Esophagus squamous epithelium (tissue), 4 donors: ENCODE results near the gene ZNF320.

Experiments used
- POLR2A ChIP-seq, 4 donors: fragments of 450-650 bp; IDR thresholded peaks; one replicate each; pipeline ENCODE4 v1.6.1; 2017; ENCODE audit warnings: antibody characterized with exemption in 4 of 4, mild to moderate bottlenecking in 4 of 4, moderate library complexity in 3 of 4
- TF ChIP-seq, protein P1 (sequence below), 6 experiments: fragments of 450-650 bp in 4 of 6; fragments of 200-600 bp in 2 of 6; sonication (generic) in 2 of 6; IDR thresholded peaks; one replicate each; pipeline ENCODE4 v1.5.1; 2016 to 2019; ENCODE audit warnings: antibody characterized with exemption in 6 of 6, mild to moderate bottlenecking in 4 of 6, moderate library complexity in 4 of 6

DNA sequence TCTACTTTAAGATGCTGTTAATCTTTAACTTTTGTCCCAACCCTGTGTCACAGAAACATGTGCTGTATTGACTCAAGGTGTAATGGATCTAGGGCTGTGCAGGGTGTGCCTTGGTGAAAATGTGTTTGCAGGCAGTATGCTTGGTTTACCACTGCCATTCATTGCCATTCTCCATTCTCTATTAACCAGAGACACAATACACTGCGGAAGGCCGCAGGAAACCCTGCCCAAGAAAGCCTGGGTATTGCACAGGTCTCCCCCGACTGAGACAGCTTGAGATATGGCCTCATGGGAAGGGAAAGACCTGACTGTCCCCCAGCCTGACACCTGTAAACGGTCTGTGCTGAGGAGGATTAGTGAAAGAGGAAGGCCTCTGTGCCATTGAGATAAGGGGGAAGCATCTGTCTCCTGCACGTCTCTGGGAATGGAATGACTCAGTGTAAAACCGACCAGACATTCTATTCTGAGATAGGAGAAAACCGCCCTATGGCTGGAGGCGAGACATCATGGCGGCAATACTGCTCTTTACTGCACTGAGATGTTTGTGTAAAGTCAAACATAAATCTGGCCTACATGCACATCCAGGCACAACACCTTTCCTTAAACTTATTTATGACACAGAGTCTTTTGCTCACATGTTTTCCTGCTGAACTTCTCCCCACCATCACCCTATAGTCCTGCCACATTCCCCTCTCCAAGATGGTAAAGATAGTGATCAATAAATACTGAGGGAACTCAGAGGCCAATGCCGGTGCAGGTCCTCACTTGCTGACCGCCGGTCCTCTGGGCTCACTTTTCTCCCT is 38.9 kb upstream of the ZNF320 start:
- TF ChIP-seq, protein P1, sequence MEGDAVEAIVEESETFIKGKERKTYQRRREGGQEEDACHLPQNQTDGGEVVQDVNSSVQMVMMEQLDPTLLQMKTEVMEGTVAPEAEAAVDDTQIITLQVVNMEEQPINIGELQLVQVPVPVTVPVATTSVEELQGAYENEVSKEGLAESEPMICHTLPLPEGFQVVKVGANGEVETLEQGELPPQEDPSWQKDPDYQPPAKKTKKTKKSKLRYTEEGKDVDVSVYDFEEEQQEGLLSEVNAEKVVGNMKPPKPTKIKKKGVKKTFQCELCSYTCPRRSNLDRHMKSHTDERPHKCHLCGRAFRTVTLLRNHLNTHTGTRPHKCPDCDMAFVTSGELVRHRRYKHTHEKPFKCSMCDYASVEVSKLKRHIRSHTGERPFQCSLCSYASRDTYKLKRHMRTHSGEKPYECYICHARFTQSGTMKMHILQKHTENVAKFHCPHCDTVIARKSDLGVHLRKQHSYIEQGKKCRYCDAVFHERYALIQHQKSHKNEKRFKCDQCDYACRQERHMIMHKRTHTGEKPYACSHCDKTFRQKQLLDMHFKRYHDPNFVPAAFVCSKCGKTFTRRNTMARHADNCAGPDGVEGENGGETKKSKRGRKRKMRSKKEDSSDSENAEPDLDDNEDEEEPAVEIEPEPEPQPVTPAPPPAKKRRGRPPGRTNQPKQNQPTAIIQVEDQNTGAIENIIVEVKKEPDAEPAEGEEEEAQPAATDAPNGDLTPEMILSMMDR (IDR thresholded peaks at IDR 0.05) = no peak
- no peak for TF ChIP-seq POLR2A (IDR thresholded peaks at IDR 0.05)
